Lower lobe of right lung (tissue), 2 donors: ENCODE measurements around the gene CDX2. TPM values are rescaled to one million over a fixed set of nuclear protein-coding genes. Genes with fewer than 3 reads are reported as not detected.

ENCODE experiments used
- ATAC-seq, 2 donors: fragments of 200-7000 bp; cut with Tn5 transposase; one replicate each; pipeline ENCODE4 v1.9.1; 2020 to 2022; ENCODE audit warnings: mild to moderate bottlenecking in 2 of 2, moderate library complexity in 2 of 2
- DNase-seq: peaks from one replicate; pipeline ENCODE4 v3.0.0-alpha.2; 2020
- H3K27ac ChIP-seq: fragments of 200-600 bp; one replicate; pipeline ENCODE4 v1.8.0; 2022
- H3K27me3 ChIP-seq: fragments of 200-600 bp; one replicate; pipeline ENCODE4 v1.8.0; 2022; ENCODE audit warnings: low read depth
- H3K36me3 ChIP-seq: fragments of 200-600 bp; one replicate; pipeline ENCODE4 v1.8.0; 2022; ENCODE audit warnings: mild to moderate bottlenecking
- H3K4me1 ChIP-seq: fragments of 200-600 bp; one replicate; pipeline ENCODE4 v1.8.0; 2022
- H3K4me3 ChIP-seq: fragments of 200-600 bp; one replicate; pipeline ENCODE4 v1.8.0; 2022; ENCODE audit warnings: mild to moderate bottlenecking
- H3K9me3 ChIP-seq: fragments of 200-600 bp; one replicate; pipeline ENCODE4 v1.8.0; 2022
- intact Hi-C: fragments of 100-400 bp; cut with DNase I; formaldehyde crosslinking; loops from one replicate; pipeline ENCODE4 v1.11.0; 2022
- total RNA-seq: library from RNA; stranded (reverse); fragmentation: NEBNext Ultra II Directional; extraction: Animal tissue kit (Norgen Biotek cat#: 25700); gene quantifications from one replicate; pipeline ENCODE4 v1.2.1, GENCODE V29; 2021
- TF ChIP-seq, protein P1 (sequence below): fragments of 200-600 bp; IDR thresholded peaks from one replicate; pipeline ENCODE4 v1.8.0; 2022; ENCODE audit warnings: antibody characterized with exemption, mild to moderate bottlenecking
- donor health status: DM: no; HTN: yes; CAD: no; lungs with severe emphysema.

Gene CDX2
- total RNA-seq, 1 donor from 2014 or later = not detected

DNA sequence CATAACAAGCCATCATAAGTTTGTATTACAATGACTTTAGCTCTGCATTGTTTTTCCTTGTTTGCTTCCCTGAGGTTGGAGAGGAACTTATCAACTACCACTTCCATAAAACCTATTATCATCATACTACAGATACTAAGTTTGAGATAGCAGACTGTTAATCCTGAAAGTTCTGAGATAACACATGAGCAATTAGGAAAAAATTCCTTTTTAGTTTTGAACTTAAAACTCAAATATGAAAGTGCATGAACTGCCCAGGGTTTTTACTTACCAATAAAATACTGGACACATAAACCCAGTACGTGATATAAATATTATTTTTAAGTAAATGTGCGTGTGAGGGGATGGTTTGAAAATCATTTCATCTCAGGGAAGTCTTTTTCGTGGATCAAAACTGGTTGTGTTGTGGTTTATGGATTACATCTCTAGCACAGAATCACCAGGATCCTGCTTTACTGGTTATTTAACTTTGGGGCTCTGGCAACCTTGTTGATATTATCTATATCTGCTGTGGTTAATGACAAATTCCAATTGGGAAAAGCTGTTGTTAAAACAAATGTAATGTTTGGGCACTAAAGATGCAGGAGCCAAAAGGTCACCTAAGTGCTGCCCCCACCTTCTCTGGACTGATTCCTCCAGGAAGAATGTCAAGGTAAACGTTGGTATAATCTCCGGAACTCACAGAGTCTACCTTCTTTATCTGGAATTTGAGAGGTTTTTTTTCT, 12.4 kb downstream of the CDX2 start:
- DNase-seq = no peak
- Histone ChIP-seq H3K27me3 (peaks cover 98% of the 10 kb centered on the region), H3K36me3 (no peaks in the 10 kb centered on the region), H3K4me3 (no peak overlapping the region), H3K9me3 (no peaks in the 10 kb centered on the region), H3K27ac (no peak overlapping the region), H3K4me1 (peaks cover 43% of the 10 kb centered on the region)
- ATAC-seq = no peak
- TF ChIP-seq, protein P1, sequence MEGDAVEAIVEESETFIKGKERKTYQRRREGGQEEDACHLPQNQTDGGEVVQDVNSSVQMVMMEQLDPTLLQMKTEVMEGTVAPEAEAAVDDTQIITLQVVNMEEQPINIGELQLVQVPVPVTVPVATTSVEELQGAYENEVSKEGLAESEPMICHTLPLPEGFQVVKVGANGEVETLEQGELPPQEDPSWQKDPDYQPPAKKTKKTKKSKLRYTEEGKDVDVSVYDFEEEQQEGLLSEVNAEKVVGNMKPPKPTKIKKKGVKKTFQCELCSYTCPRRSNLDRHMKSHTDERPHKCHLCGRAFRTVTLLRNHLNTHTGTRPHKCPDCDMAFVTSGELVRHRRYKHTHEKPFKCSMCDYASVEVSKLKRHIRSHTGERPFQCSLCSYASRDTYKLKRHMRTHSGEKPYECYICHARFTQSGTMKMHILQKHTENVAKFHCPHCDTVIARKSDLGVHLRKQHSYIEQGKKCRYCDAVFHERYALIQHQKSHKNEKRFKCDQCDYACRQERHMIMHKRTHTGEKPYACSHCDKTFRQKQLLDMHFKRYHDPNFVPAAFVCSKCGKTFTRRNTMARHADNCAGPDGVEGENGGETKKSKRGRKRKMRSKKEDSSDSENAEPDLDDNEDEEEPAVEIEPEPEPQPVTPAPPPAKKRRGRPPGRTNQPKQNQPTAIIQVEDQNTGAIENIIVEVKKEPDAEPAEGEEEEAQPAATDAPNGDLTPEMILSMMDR = no peak
- intact Hi-C loops = no loop called here

GRCh38 chr13:27955014-27955591, 14.0 kb downstream of the CDX2 start:
- TF ChIP-seq, protein P1 = no peak
- intact Hi-C loops = no loop called here
- Histone ChIP-seq H3K9me3 (no peaks in the 10 kb centered on the region), H3K36me3 (no peaks in the 10 kb centered on the region), H3K27ac (no peak overlapping the region), H3K4me3 (no peak overlapping the region), H3K27me3 (peaks cover 88% of the 10 kb centered on the region), H3K4me1 (peaks cover 29% of the 10 kb centered on the region)
- ATAC-seq (no peak), DNase-seq (no peak)

DNA sequence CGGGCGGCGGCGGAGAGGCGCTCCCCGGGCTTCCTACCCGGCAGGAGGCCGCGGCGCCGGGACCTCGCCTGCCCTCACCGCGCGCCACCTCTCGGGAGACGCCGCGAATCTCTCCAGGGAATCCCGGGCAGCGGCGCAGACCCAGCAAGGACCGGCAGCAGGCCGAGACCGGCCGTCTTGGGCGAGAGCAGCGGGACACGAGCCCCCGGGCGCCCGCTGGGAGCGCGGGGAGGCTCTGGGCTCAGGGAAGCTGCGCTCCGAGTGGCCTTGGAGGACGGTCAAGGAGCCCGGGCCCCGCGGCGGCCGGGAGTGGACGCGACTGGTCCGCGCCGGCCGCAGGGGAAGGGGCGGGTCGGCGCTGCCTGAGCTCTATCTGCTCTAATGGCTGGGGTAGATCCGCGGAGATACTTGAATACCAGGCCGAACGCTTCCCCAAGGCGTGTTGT, 14.7 kb downstream of the CDX2 start:
- Histone ChIP-seq H3K27ac (peak overlapping the region; percentile 39), H3K9me3 (no peaks in the 10 kb centered on the region), H3K36me3 (no peaks in the 10 kb centered on the region), H3K27me3 (peaks cover 81% of the 10 kb centered on the region), H3K4me3 (peak overlapping the region; percentile 54), H3K4me1 (peaks cover 23% of the 10 kb centered on the region)
- DNase-seq = no peak
- intact Hi-C loops = no loop called here
- peak; percentile 63 to 72 for ATAC-seq
- TF ChIP-seq, protein P1 = no peak

DNA sequence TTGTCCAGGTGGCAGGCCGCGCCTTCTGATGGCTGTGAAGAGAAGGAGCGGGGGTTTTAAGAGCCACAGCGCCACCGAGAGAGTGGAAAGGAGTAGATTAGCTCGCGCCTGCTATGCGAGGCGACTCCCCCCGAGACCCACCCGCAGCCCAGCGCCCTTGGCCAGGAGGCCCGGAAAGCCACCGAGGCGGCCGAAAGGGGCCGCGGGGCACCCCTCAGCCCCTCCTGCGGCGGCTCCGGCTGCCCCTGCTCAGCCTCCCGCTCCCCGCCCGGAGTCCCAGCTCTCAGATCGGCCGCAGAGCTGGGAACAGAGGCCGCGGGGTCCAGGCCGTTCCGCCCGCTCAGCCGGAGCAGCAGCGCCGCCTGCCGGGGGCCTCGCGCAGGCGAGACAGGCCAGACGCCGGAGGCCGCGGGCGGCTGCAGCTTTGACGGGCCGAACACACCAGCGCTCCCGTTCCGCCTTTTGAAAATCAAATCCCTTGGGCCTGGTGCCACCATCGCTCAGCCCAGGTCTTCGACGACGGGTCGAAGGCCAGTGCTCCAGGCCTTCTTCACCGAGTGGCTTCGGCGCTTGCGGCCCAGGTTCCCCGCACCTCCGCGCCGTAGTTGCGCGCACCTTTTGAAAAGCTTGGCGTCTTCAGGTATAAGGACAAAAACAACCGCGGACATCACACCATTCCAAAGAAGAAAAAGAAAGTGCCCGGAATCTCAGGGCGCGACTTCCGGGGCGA, 15.3 kb downstream of the CDX2 start:
- H3K4me3 ChIP-seq = peak overlapping the region; percentile 54
- no peaks in the 10 kb centered on the region for H3K9me3 ChIP-seq
- TF ChIP-seq, protein P1 = peak; percentile 87
- H3K4me1 ChIP-seq = peaks cover 23% of the 10 kb centered on the region
- no peaks in the 10 kb centered on the region for H3K36me3 ChIP-seq
- DNase-seq = peak; percentile 86
- peak overlapping the region; percentile 39 for H3K27ac ChIP-seq
- peak; percentile 97 to 98 for ATAC-seq
- peaks cover 78% of the 10 kb centered on the region for H3K27me3 ChIP-seq
- intact Hi-C loops = no loop called here

- Histone ChIP-seq H3K27me3 (peaks cover 73% of the 10 kb centered on the region), H3K27ac (peak overlapping the region; percentile 39), H3K9me3 (no peaks in the 10 kb centered on the region), H3K4me1 (peaks cover 23% of the 10 kb centered on the region), H3K4me3 (peak overlapping the region; percentile 54), H3K36me3 (no peaks in the 10 kb centered on the region)
- ATAC-seq = peak; percentile 54 to 66
- no peak for DNase-seq
- intact Hi-C loops = no loop called here
- TF ChIP-seq, protein P1 = no peak
Observed at GRCh38 chr13:27952876-27953675, 16.0 kb downstream of the CDX2 start.
